ENCODE data around the gene MAP3K5.

DNA sequence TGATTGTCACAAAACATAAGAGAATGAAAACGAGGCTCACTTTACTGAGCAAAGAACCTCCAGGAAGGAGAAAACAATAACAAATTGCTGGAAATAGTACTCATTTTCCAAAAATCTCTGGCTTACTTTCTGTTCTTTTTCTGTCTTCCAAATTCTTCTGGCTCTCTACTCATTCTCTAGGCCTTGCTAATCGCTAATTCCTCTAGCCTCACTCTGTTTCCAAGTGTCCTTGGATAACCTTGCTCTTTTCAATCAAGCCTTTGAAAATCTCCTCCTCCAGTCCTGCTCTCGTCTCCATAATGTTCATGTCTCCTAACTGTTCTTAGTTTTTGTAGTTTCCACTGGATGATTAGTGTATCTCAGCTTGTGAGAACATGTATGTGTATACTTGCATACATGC is 145.9 kb downstream of the MAP3K5 start:
- TF ChIP-seq POLR2AphosphoS5 (IDR thresholded peaks at IDR 0.05), result no peak
- no peak for TF ChIP-seq CTCF (IDR thresholded peaks at IDR 0.05)
- no peak for TF ChIP-seq EP300 (IDR thresholded peaks at IDR 0.05)
